ENCODE measurements around the gene RBPJ.
A peak's percentile ranks its signal among the peaks of the same experiment; 100 is the strongest.
"Not testable (repeated sequence)": the region's sequence is repeated elsewhere in the genome, so short reads cannot be mapped to it uniquely, and the experiment has no call there.

RBPJ gene

DNA sequence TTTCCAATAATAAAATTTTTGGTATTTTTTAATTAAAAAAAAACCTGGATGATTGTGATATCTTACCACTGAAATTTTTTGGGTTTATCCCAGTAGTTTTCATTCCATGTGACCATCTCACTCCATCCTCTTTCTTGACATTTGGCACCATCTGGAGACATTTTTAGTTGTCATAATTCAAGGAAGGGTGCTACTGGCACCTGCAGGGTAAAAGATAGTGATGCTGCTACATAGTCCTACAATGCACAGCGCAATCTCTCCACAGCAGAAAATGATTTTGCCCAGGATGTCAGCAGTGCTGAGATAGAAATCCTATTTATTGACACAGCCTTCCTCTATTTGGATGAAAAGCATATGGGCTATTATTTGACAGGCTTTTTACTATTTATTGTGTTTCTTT lies 79.3 kb downstream of the RBPJ start:
- H3K36me3 ChIP-seq (ENCODE audit: insufficient read depth, low read length): peaks cover 9% of the 10 kb centered on the region; the same call in 1 of the 2 replicates
- H3K4me1 ChIP-seq (ENCODE audit: control insufficient read depth, insufficient read depth, low read length, unreplicated experiment): no peaks in the 10 kb centered on the region
- peaks cover 14% of the 10 kb centered on the region for H3K79me2 ChIP-seq (ENCODE audit: control insufficient read depth, insufficient read depth, low read length, unreplicated experiment)
- H3K27ac ChIP-seq (ENCODE audit: low read depth, low read length): no peak overlapping the region
- no peak overlapping the region for H3K4me3 ChIP-seq (ENCODE audit: low read depth, low read length)
- H2AFZ ChIP-seq (ENCODE audit: low read length, unreplicated experiment): no peak overlapping the region
- no peaks in the 10 kb centered on the region for H3K27me3 ChIP-seq (ENCODE audit: insufficient read depth, low read length)

- not testable (repeated sequence) for H3K4me1 ChIP-seq (ENCODE audit: control insufficient read depth, insufficient read depth, low read length, unreplicated experiment); H3K27me3 ChIP-seq (ENCODE audit: insufficient read depth, low read length); H3K27ac ChIP-seq (ENCODE audit: low read depth, low read length); H3K4me3 ChIP-seq (ENCODE audit: low read depth, low read length); H2AFZ ChIP-seq (ENCODE audit: low read length, unreplicated experiment)
- H3K36me3 ChIP-seq (ENCODE audit: insufficient read depth, low read length): peaks cover 25% of the 10 kb centered on the region
- peaks cover 15% of the 10 kb centered on the region for H3K79me2 ChIP-seq (ENCODE audit: control insufficient read depth, insufficient read depth, low read length, unreplicated experiment)
Observed at GRCh38 chr4:26402017-26402416, 81.2 kb downstream of the RBPJ start.

DNA sequence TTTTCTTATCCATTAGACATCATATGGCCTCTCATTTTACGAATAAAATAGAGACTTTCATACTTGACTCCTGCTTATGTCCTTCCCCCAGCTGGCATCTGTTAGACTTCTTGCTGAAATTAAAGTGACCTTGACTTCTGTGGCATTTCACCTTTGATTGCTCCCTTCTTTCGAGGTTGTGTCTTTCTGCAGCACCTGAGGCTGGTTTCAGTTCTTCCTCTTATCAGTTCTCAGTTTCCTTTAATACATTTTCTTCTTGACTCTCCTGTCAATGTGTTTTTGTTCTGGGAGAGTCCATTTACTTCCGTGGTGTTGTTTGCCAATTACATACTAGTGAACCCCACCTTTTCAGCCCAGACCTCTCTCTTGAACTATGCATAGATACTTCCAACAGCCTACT lies 81.6 kb downstream of the RBPJ start:
- H3K79me2 ChIP-seq (ENCODE audit: control insufficient read depth, insufficient read depth, low read length, unreplicated experiment): peaks cover 15% of the 10 kb centered on the region

GRCh38 chr4:26404743-26405206 lies 84.0 kb downstream of the RBPJ start:
- no peaks in the 10 kb centered on the region for H3K27me3 ChIP-seq (ENCODE audit: insufficient read depth, low read length)
- peaks cover 29% of the 10 kb centered on the region for H3K36me3 ChIP-seq (ENCODE audit: insufficient read depth, low read length)
- H3K4me3 ChIP-seq (ENCODE audit: low read depth, low read length): no peak overlapping the region
- no peak overlapping the region for H3K27ac ChIP-seq (ENCODE audit: low read depth, low read length)
- H2AFZ ChIP-seq (ENCODE audit: low read length, unreplicated experiment): no peak overlapping the region
- H3K4me1 ChIP-seq (ENCODE audit: control insufficient read depth, insufficient read depth, low read length, unreplicated experiment): no peaks in the 10 kb centered on the region
- H3K79me2 ChIP-seq (ENCODE audit: control insufficient read depth, insufficient read depth, low read length, unreplicated experiment): peaks cover 15% of the 10 kb centered on the region

More for the DNA sequence above, 81.6 kb downstream of the RBPJ start:
- Histone ChIP-seq H3K27me3 (ENCODE audit: insufficient read depth, low read length) (no peaks in the 10 kb centered on the region), H3K36me3 (ENCODE audit: insufficient read depth, low read length) (peaks cover 28% of the 10 kb centered on the region), H2AFZ (ENCODE audit: low read length, unreplicated experiment) (no peak overlapping the region), H3K4me1 (ENCODE audit: control insufficient read depth, insufficient read depth, low read length, unreplicated experiment) (no peaks in the 10 kb centered on the region), H3K4me3 (ENCODE audit: low read depth, low read length) (no peak overlapping the region), H3K27ac (ENCODE audit: low read depth, low read length) (no peak overlapping the region)

- H3K27me3 ChIP-seq (ENCODE audit: insufficient read depth, low read length): no peaks in the 10 kb centered on the region
Observed at GRCh38 chr4:26406346-26406975, 85.6 kb downstream of the RBPJ start.

DNA sequence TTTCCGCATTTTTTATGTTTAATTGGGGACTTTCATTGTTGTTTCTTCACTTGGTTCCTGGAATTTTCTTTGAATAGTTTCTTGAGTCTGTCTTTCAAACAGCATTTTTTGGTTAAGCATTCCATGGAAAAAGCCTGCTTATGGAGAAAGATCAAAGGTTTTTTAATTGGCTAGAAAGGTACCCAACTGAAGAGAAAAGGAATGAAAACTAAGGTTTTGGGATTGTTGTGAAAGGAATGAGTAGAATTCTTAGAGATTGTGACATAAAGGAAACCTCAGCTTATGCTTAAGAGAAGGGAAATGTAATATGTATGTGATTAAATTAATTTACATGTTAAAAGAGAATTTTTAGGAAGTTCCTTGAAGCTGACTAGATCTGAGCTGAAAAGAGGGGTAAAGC lies 86.7 kb downstream of the RBPJ start:
- Histone ChIP-seq H3K79me2 (ENCODE audit: control insufficient read depth, insufficient read depth, low read length, unreplicated experiment) (peaks cover 10% of the 10 kb centered on the region), H3K36me3 (ENCODE audit: insufficient read depth, low read length) (peaks cover 29% of the 10 kb centered on the region), H3K27me3 (ENCODE audit: insufficient read depth, low read length) (no peaks in the 10 kb centered on the region), H2AFZ (ENCODE audit: low read length, unreplicated experiment) (no peak overlapping the region), H3K4me1 (ENCODE audit: control insufficient read depth, insufficient read depth, low read length, unreplicated experiment) (peaks cover 2% of the 10 kb centered on the region), H3K27ac (ENCODE audit: low read depth, low read length) (peak overlapping the region; percentile 13; the same call in 1 of the 2 replicates), H3K4me3 (ENCODE audit: low read depth, low read length) (no peak overlapping the region)

More at GRCh38 chr4:26406346-26406975, 85.6 kb downstream of the RBPJ start:
- H3K79me2 ChIP-seq (ENCODE audit: control insufficient read depth, insufficient read depth, low read length, unreplicated experiment): peaks cover 15% of the 10 kb centered on the region
- H3K4me1 ChIP-seq (ENCODE audit: control insufficient read depth, insufficient read depth, low read length, unreplicated experiment): no peaks in the 10 kb centered on the region
- peaks cover 29% of the 10 kb centered on the region for H3K36me3 ChIP-seq (ENCODE audit: insufficient read depth, low read length)
- peak overlapping the region; percentile 13; the same call in 1 of the 2 replicates for H3K27ac ChIP-seq (ENCODE audit: low read depth, low read length)
- H2AFZ ChIP-seq (ENCODE audit: low read length, unreplicated experiment): no peak overlapping the region
- no peak overlapping the region for H3K4me3 ChIP-seq (ENCODE audit: low read depth, low read length)

DNA sequence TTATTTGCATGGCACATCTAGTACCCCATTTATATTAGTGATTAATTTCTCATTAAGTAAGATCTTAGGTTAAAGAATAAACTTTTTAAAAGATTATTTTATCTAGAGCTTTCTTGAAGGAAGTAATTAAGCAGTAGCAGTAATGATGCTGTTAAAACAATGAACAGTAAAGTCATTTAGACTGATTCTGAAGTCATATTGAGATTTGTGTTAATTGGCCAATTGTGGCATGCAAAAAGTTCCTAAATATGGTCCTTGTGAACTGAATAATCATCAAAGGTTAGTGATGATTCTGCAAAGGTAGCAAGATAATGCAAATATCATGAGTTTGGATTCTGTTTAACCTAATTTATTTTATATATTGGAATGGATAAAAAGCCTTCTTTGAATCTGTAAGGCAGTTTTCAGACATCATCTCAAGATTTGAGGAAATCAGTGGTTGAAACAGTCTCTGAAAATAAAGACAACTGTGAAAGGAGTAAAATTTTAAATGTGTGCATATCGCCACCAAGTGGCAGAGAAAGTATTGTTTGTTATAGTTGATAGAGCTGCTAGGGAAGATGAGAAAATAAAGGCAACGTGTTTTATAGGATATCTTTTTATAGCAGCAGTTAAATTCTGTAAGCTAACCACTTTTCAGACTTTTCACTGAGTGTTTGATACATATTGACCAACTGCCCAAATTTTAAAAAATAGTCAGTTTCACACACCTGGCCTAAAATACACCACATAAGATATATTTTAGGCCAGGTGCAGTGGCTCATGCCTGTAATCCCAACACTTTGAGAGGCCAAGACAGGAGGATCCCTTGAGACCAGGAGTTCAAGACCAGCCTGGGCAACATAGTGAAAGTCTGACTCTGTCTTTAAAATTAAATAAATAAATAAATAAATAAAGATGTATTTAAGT lies 89.8 kb downstream of the RBPJ start:
- Histone ChIP-seq H2AFZ (ENCODE audit: low read length, unreplicated experiment) (no peak overlapping the region), H3K4me1 (ENCODE audit: control insufficient read depth, insufficient read depth, low read length, unreplicated experiment) (peaks cover 8% of the 10 kb centered on the region), H3K79me2 (ENCODE audit: control insufficient read depth, insufficient read depth, low read length, unreplicated experiment) (peaks cover 6% of the 10 kb centered on the region), H3K27ac (ENCODE audit: low read depth, low read length) (no peak overlapping the region), H3K27me3 (ENCODE audit: insufficient read depth, low read length) (no peaks in the 10 kb centered on the region), H3K4me3 (ENCODE audit: low read depth, low read length) (no peak overlapping the region), H3K36me3 (ENCODE audit: insufficient read depth, low read length) (peaks cover 26% of the 10 kb centered on the region)

GRCh38 chr4:26412381-26413372 lies 91.9 kb downstream of the RBPJ start:
- H3K4me1 ChIP-seq (ENCODE audit: control insufficient read depth, insufficient read depth, low read length, unreplicated experiment): peaks cover 8% of the 10 kb centered on the region
- no peak overlapping the region for H3K27ac ChIP-seq (ENCODE audit: low read depth, low read length)
- H3K36me3 ChIP-seq (ENCODE audit: insufficient read depth, low read length): peaks cover 16% of the 10 kb centered on the region
- no peak overlapping the region for H2AFZ ChIP-seq (ENCODE audit: low read length, unreplicated experiment)
- H3K4me3 ChIP-seq (ENCODE audit: low read depth, low read length): no peak overlapping the region
- peaks cover 6% of the 10 kb centered on the region for H3K79me2 ChIP-seq (ENCODE audit: control insufficient read depth, insufficient read depth, low read length, unreplicated experiment)
- H3K27me3 ChIP-seq (ENCODE audit: insufficient read depth, low read length): no peaks in the 10 kb centered on the region

DNA sequence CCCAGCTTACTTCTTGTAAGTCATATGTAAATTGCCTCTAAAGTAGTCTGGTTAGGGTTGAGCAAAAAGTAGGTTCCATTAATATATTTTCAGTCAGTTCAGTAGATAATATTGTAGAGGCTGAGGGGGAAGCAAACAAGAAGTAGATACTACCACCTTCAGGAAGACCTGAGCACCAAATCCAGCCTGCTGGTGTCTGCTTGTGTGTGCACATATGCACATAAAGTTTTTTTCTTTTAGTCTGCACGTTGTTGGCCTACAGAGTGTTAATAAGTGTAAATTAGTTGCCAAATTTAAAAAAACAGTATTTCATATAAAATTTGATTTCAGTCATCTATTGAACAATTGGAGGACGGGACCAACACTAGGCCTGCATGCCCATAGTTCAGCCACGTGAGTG lies 92.8 kb downstream of the RBPJ start:
- no peak overlapping the region for H2AFZ ChIP-seq (ENCODE audit: low read length, unreplicated experiment)
- no peaks in the 10 kb centered on the region for H3K27me3 ChIP-seq (ENCODE audit: insufficient read depth, low read length)
- H3K4me3 ChIP-seq (ENCODE audit: low read depth, low read length): no peak overlapping the region
- peaks cover 6% of the 10 kb centered on the region for H3K79me2 ChIP-seq (ENCODE audit: control insufficient read depth, insufficient read depth, low read length, unreplicated experiment)
- H3K27ac ChIP-seq (ENCODE audit: low read depth, low read length): no peak overlapping the region
- peaks cover 16% of the 10 kb centered on the region for H3K36me3 ChIP-seq (ENCODE audit: insufficient read depth, low read length)
- H3K4me1 ChIP-seq (ENCODE audit: control insufficient read depth, insufficient read depth, low read length, unreplicated experiment): peaks cover 8% of the 10 kb centered on the region

DNA sequence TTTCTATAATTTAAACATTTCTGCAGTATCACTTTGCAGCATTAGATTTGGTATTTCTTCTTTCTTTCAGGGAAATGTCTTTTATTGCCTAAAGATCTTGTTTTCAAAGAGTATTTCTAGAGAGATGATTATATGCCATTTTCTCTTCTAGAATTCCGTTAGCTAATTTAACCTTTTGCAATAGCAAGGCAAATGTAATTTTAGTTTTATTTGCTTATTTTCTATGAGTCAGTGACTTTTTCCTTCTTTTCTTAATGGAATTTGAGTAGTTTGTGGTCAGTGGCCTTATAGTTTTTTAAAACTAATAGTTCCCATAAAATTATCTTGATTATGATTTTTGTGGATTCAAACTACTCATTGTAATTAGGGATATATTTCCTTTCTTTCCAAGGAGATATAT lies 97.3 kb downstream of the RBPJ start:
- no peak overlapping the region for H3K27ac ChIP-seq (ENCODE audit: low read depth, low read length)
- no peaks in the 10 kb centered on the region for H3K27me3 ChIP-seq (ENCODE audit: insufficient read depth, low read length)
- H3K79me2 ChIP-seq (ENCODE audit: control insufficient read depth, insufficient read depth, low read length, unreplicated experiment): peaks cover 9% of the 10 kb centered on the region
- H3K4me1 ChIP-seq (ENCODE audit: control insufficient read depth, insufficient read depth, low read length, unreplicated experiment): no peaks in the 10 kb centered on the region
- H3K4me3 ChIP-seq (ENCODE audit: low read depth, low read length): no peak overlapping the region
- H2AFZ ChIP-seq (ENCODE audit: low read length, unreplicated experiment): no peak overlapping the region
- peaks cover 41% of the 10 kb centered on the region for H3K36me3 ChIP-seq (ENCODE audit: insufficient read depth, low read length)
